ENCODE measurements around the gene RSPO3.

GRCh38 chr6:127192911-127193541 lies 74.6 kb downstream of the RSPO3 start:
- TF ChIP-seq POLR2A (IDR thresholded peaks at IDR 0.05): no peak
- no peak for TF ChIP-seq CTCF (IDR thresholded peaks at IDR 0.05)

Measured in right lobe of liver (tissue), 4 donors.